IgD-negative memory B cell (primary cell): ENCODE results near the gene ATP10B. TPM values are rescaled to one million over a fixed set of nuclear protein-coding genes. Genes with fewer than 3 reads are reported as not detected.
A peak's percentile ranks its signal among the peaks of the same experiment; 100 is the strongest.
"Not testable (repeated sequence)": the region's sequence is repeated elsewhere in the genome, so short reads cannot be mapped to it uniquely, and the experiment has no call there.

Source experiments
- H3K27ac Mint-ChIP-seq, 3 donors: one replicate each; pipeline ENCODE4 v1.8.0; 2020 to 2022; ENCODE audit warnings: mild to moderate bottlenecking in 3 of 3, mixed read lengths in 3 of 3, moderate library complexity in 1 of 3
- H3K27me3 Mint-ChIP-seq: one replicate; pipeline ENCODE4 v1.8.0; 2021; ENCODE audit warnings: mixed read lengths
- H3K36me3 Mint-ChIP-seq: one replicate; pipeline ENCODE4 v1.8.0; 2020; ENCODE audit warnings: mild to moderate bottlenecking, mixed read lengths
- H3K4me1 Mint-ChIP-seq, 3 donors: one replicate each; pipeline ENCODE4 v1.8.0; 2020 to 2022; ENCODE audit warnings: mixed read lengths in 3 of 3, mild to moderate bottlenecking in 1 of 3
- H3K4me3 Mint-ChIP-seq, 4 donors: one replicate each; pipeline ENCODE4 v1.8.0; 2020 to 2022; ENCODE audit warnings: mild to moderate bottlenecking in 4 of 4, mixed read lengths in 4 of 4, moderate library complexity in 3 of 4
- H3K9me3 Mint-ChIP-seq, 3 donors: one replicate each; pipeline ENCODE4 v1.8.0; 2020 to 2021; ENCODE audit warnings: mixed read lengths in 3 of 3, mild to moderate bottlenecking in 1 of 3
- polyA plus RNA-seq: library from polyadenylated mRNA; unstranded; fragments of 300-500 nt; fragmentation: Illumina TruSeq; gene quantifications from one replicate; pipeline ENCODE4 v1.2.3, GENCODE V29; 2021

The ATP10B gene
- polyA plus RNA-seq, 1 donor from 2014 or later = 1.0 TPM

DNA sequence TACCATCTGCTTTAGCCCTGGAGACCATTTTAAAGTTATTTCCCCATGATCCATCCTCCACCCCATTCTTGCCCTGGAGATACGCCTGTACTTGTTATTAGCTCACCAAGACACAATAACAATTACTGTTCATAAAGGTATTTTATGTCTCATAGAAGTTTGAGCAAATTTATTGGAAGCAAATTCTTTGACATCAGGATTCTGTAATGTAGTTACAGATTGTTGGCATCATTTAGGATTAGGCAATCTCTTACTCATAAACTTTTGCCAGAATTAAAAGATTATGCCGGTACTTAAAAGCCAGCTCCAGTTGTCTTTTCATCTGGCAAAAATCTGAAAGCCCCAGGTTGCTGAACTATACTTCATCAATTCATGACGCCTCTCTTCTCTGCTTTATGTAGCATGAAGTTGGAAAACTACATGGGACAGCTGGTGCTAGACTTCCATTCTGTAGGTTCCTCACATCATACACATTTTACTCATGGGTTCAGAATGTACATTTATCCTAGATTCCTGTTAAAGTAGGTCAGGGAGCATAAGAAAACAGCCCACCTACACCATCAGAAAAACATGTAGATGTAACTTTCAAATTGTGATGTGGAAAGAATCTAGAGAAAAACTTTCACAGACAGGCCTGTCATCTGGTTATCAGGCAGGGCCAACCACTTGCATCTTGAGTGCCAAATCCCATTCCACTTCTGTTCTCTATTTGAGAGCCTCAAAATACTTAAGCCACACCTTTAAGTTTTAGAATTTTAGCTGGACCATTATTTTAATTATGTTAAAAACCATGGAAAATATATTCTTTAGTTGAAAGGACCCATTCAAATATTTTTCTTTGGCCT is 14.0 kb downstream of the ATP10B start:
- no peak overlapping the region for H3K4me3 Mint-ChIP-seq
- no peaks in the 10 kb centered on the region for H3K27me3 Mint-ChIP-seq
- peaks cover 2 to 3% (median 2%) of the 10 kb centered on the region in 3 donors for H3K4me1 Mint-ChIP-seq
- peaks cover 1 to 11% (median 1%) of the 10 kb centered on the region in 3 donors for H3K9me3 Mint-ChIP-seq
- no peak overlapping the region for H3K27ac Mint-ChIP-seq
- H3K36me3 Mint-ChIP-seq = no peaks in the 10 kb centered on the region

DNA sequence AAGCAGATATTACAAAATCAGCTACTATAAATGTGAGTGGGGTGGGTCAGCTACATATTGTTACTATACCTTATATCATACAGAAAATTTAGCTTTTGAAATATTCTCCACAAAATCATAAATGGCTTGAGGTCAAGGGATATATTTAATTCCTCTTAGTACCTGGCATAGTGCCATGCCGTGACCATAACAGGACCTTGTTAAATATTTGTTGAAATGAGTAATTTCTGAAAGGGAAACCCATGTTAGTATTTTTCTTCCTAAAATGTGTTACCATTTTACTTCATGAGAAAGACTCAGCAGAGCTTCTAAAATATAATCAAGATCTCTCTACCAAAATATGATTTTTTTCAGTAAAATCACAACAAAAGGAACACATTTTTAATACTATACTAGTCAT is 14.8 kb downstream of the ATP10B start:
- Mint-ChIP-seq H3K36me3 (no peaks in the 10 kb centered on the region), H3K4me3 (no peak overlapping the region), H3K9me3 (peaks cover 1 to 18% (median 1%) of the 10 kb centered on the region in 3 donors), H3K27ac (no peak overlapping the region), H3K4me1 (no peaks in the 10 kb centered on the region), H3K27me3 (no peaks in the 10 kb centered on the region)

GRCh38 chr5:160835818-160836528 is 16.0 kb downstream of the ATP10B start:
- H3K27me3 Mint-ChIP-seq = no peaks in the 10 kb centered on the region
- H3K27ac Mint-ChIP-seq = no peak overlapping the region
- peaks cover 1 to 14% (median 1%) of the 10 kb centered on the region in 3 donors for H3K9me3 Mint-ChIP-seq
- no peak overlapping the region for H3K4me3 Mint-ChIP-seq
- H3K4me1 Mint-ChIP-seq = no peaks in the 10 kb centered on the region
- H3K36me3 Mint-ChIP-seq = no peaks in the 10 kb centered on the region

DNA sequence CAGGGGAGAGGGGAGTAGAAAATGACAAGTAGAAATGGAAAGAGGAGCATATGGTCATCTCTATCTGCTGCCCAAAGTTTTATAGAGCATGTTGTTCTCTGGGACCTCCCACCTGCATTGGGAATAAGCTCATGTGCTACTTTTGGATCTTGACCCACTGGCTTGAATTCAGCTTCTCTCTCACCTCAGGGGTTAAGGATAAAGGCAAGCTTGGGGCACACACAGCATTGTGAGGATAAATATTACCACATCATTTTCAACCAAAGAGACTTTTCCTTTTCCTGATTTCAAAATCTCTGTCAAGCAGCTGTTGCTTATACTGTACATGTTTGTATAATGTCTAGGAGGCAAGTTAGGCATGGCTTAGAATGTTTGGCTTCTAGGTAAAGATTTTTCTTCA is 16.6 kb downstream of the ATP10B start:
- Mint-ChIP-seq H3K4me1 (no peaks in the 10 kb centered on the region), H3K27me3 (no peaks in the 10 kb centered on the region), H3K36me3 (no peaks in the 10 kb centered on the region), H3K9me3 (peaks cover 1 to 14% (median 3%) of the 10 kb centered on the region in 3 donors), H3K4me3 (no peak overlapping the region), H3K27ac (no peak overlapping the region)

GRCh38 chr5:160833806-160834205 is 18.2 kb downstream of the ATP10B start:
- H3K36me3 Mint-ChIP-seq = no peaks in the 10 kb centered on the region
- H3K4me3 Mint-ChIP-seq = no peak overlapping the region
- H3K4me1 Mint-ChIP-seq = no peaks in the 10 kb centered on the region
- no peak overlapping the region for H3K27ac Mint-ChIP-seq
- H3K27me3 Mint-ChIP-seq = no peaks in the 10 kb centered on the region
- H3K9me3 Mint-ChIP-seq = peaks cover 3 to 14% (median 4%) of the 10 kb centered on the region in 3 donors

DNA sequence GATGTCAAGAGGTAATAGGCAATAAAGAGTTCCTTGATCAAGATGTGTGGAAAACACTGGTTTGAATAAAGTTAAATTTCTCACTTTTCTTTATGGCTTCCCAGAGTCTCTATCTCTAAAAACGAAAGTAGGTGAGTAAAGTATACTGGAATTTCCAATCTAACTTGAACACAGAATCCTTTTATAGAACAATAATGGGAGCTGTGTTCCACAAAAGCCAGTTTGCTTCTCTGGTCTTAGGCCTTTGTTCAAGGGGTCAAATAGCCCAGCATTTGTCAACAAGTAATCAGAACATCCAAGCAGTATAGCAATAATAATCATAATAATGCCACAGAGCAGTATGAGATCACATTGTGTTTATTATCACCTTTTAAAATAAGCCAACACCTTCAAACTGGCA is 20.2 kb downstream of the ATP10B start:
- H3K27ac Mint-ChIP-seq = no peak overlapping the region
- no peaks in the 10 kb centered on the region for H3K36me3 Mint-ChIP-seq
- H3K9me3 Mint-ChIP-seq = peaks cover 2 to 21% (median 4%) of the 10 kb centered on the region in 3 donors
- no peak overlapping the region for H3K4me3 Mint-ChIP-seq
- H3K4me1 Mint-ChIP-seq = no peaks in the 10 kb centered on the region
- H3K27me3 Mint-ChIP-seq = no peaks in the 10 kb centered on the region

DNA sequence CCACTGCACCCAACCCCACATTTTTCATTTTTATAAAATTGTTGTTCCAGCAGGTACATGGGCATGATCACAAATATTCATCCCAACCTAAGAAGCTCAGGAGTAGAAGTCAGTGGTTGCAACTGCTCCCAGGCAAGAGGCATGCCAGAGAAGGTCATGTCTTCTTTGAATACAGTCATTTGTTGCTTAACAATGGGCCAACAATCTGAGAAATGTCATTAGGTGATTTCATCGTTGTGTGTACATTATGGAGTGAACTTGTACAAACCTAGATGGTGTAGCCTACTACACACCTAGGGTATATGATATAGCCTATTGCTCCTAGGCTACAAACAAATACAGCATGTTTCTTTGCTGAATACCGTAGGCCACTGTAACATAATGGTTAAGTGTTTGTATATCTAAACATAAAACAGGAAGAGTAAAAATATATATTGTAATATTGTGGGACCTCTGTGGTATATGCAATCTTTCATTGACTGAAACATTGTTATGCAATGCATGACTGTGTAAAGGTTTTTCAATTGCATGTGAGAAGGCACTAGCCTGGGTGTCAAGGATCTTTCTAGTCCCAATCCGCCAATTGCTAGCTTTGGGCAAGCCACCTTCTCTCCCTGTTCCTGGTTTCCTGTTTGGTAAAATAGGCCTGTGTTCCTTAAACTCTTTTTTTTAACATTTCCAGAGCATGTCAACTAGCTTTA is 27.6 kb downstream of the ATP10B start:
- Mint-ChIP-seq H3K4me1 (no peaks in the 10 kb centered on the region), H3K36me3 (no peaks in the 10 kb centered on the region), H3K9me3 (peaks cover 7 to 33% (median 11%) of the 10 kb centered on the region in 3 donors), H3K4me3 (peak overlapping the region in 1 of 4 donors; percentile 16), H3K27me3 (no peaks in the 10 kb centered on the region), H3K27ac (no peak overlapping the region)

GRCh38 chr5:160812996-160813395 is 39.0 kb downstream of the ATP10B start:
- not testable (repeated sequence) for H3K9me3 Mint-ChIP-seq, H3K36me3 Mint-ChIP-seq, H3K4me3 Mint-ChIP-seq, H3K4me1 Mint-ChIP-seq, H3K27me3 Mint-ChIP-seq, H3K27ac Mint-ChIP-seq

GRCh38 chr5:160805376-160805775 is 46.6 kb downstream of the ATP10B start:
- H3K27ac Mint-ChIP-seq = no peak overlapping the region
- H3K36me3 Mint-ChIP-seq = no peaks in the 10 kb centered on the region
- peaks cover 3% of the 10 kb centered on the region for H3K27me3 Mint-ChIP-seq
- peaks cover 0 to 4% (median 2%) of the 10 kb centered on the region in 3 donors for H3K9me3 Mint-ChIP-seq
- no peaks in the 10 kb centered on the region for H3K4me1 Mint-ChIP-seq
- no peak overlapping the region for H3K4me3 Mint-ChIP-seq

DNA sequence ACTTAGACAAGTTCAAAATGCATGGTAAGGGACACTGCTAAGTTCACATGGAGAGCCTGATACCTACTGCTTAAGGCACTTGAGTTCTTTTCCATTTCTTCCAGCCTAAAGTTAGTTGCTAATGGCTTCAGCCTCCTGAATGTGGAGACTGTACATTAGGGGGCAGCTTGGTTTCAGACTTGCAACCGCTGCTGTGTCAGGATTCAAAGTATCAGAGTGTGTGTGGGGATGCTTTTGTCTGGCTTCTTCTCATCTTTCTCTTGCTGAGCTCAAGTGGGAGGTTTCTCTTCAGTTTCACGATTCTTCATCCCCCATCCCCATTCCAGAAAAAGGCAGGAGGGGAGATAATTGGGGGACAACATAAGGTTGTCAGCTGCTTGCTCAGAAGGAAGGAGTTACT is 49.4 kb downstream of the ATP10B start:
- Mint-ChIP-seq H3K4me1 (peaks cover 0 to 4% (median 0%) of the 10 kb centered on the region in 3 donors), H3K27me3 (peaks cover 1% of the 10 kb centered on the region), H3K36me3 (no peaks in the 10 kb centered on the region), H3K9me3 (no peaks in the 10 kb centered on the region), H3K27ac (no peak overlapping the region), H3K4me3 (no peak overlapping the region)

DNA sequence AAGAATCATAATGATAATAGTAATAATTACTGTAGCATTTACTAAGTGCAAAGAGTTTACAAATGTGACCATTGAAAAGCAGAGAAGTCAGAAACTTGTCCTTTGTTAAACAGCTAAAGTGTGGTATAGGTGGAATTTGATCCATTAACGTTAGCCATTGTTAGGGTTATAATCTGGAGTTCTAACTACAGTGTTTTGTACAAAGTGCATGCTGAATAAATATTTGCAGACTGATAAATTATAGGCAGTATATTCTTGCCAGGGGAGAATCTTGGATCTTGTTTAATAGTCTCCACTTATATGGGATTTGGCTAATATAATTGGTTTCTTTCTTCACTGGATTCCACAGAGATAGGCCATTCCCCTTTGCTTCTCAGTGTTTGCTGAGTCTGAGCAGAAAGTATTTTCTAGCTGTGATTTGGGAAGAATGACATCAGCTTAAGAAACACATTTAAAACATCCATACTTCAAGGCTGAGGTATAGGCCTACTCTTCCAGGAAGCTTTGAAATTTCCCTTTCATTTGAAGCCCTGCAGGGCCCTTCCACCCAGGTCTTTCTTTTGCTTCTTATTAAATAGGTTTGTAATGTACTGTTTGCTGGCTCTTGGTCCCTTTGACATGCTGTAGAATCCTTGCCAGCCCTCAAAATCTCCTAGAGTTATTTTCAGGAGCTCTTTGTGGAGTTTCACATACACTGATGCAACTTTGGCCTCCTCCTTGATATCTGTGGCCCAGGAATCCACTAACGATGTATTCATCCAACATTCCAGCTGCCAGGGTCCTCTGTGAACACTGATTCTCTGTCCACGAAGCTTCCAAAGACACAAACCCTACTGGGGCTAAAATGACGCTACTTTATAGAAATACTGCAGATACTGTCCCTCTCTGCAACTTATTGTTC is 51.4 kb downstream of the ATP10B start:
- H3K36me3 Mint-ChIP-seq = no peaks in the 10 kb centered on the region
- no peak overlapping the region for H3K27ac Mint-ChIP-seq
- no peak overlapping the region for H3K4me3 Mint-ChIP-seq
- H3K9me3 Mint-ChIP-seq = no peaks in the 10 kb centered on the region
- H3K27me3 Mint-ChIP-seq = peaks cover 3% of the 10 kb centered on the region
- peaks cover 0 to 4% (median 0%) of the 10 kb centered on the region in 3 donors for H3K4me1 Mint-ChIP-seq

GRCh38 chr5:160799184-160799583 is 52.8 kb downstream of the ATP10B start:
- peaks cover 0 to 4% (median 0%) of the 10 kb centered on the region in 3 donors for H3K4me1 Mint-ChIP-seq
- no peak overlapping the region for H3K27ac Mint-ChIP-seq
- H3K4me3 Mint-ChIP-seq = no peak overlapping the region
- H3K36me3 Mint-ChIP-seq = no peaks in the 10 kb centered on the region
- H3K27me3 Mint-ChIP-seq = peaks cover 3% of the 10 kb centered on the region
- no peaks in the 10 kb centered on the region for H3K9me3 Mint-ChIP-seq

- peaks cover 0 to 4% (median 0%) of the 10 kb centered on the region in 3 donors for H3K4me1 Mint-ChIP-seq
- H3K4me3 Mint-ChIP-seq = no peak overlapping the region
- no peaks in the 10 kb centered on the region for H3K9me3 Mint-ChIP-seq
- H3K36me3 Mint-ChIP-seq = no peaks in the 10 kb centered on the region
- H3K27ac Mint-ChIP-seq = no peak overlapping the region
- peaks cover 2% of the 10 kb centered on the region for H3K27me3 Mint-ChIP-seq
Measured at GRCh38 chr5:160797020-160797419, 55.0 kb downstream of the ATP10B start.

GRCh38 chr5:160793530-160793899 is 58.5 kb downstream of the ATP10B start:
- peaks cover 2% of the 10 kb centered on the region for H3K27me3 Mint-ChIP-seq
- no peak overlapping the region for H3K4me3 Mint-ChIP-seq
- no peaks in the 10 kb centered on the region for H3K4me1 Mint-ChIP-seq
- H3K27ac Mint-ChIP-seq = no peak overlapping the region
- H3K36me3 Mint-ChIP-seq = no peaks in the 10 kb centered on the region
- H3K9me3 Mint-ChIP-seq = no peaks in the 10 kb centered on the region
